HEK293 (cell line): Measurements from ENCODE around the gene ERBB4.

Source experiments
- CTCF ChIP-seq: fragments of 450-650 bp; formaldehyde crosslinking; IDR thresholded peaks from 2 replicates; pipeline ENCODE4 v1.5.1; 2016; ENCODE audit warnings: missing biosample characterization, missing genetic modification characterization
- GLI4 ChIP-seq: fragments of 450-650 bp; formaldehyde crosslinking; IDR thresholded peaks from 2 replicates; pipeline ENCODE4 v1.5.1; 2016; ENCODE audit warnings: missing biosample characterization, missing genetic modification characterization
- KLF1 ChIP-seq: fragments of 450-650 bp; formaldehyde crosslinking; IDR thresholded peaks from 2 replicates; pipeline ENCODE4 v1.5.1; 2016; ENCODE audit warnings: missing biosample characterization, missing genetic modification characterization
- PBX3 ChIP-seq: sonication (generic); formaldehyde crosslinking; IDR thresholded peaks from 2 replicates; pipeline ENCODE4 v1.8.1; 2022; ENCODE audit warnings: mild to moderate bottlenecking, moderate library complexity, missing genetic modification reagents
- ZNF174 ChIP-seq: fragments of 450-650 bp; formaldehyde crosslinking; IDR thresholded peaks from 2 replicates; pipeline ENCODE4 v1.5.0; 2017; ENCODE audit warnings: missing biosample characterization, mild to moderate bottlenecking, missing genetic modification characterization
- ZNF266 ChIP-seq: fragments of 450-650 bp; formaldehyde crosslinking; IDR thresholded peaks from 2 replicates; pipeline ENCODE4 v1.5.1; 2016; ENCODE audit warnings: missing biosample characterization, missing genetic modification characterization, low read depth
- ZNF350 ChIP-seq: fragments of 450-650 bp; formaldehyde crosslinking; IDR thresholded peaks from 2 replicates; pipeline ENCODE4 v1.5.0; 2017; ENCODE audit warnings: missing biosample characterization, mild to moderate bottlenecking, missing genetic modification characterization
- ZNF747 ChIP-seq: fragments of 450-650 bp; formaldehyde crosslinking; IDR thresholded peaks from 2 replicates; pipeline ENCODE4 v1.5.1; 2016; ENCODE audit warnings: missing biosample characterization, missing genetic modification characterization
- TF ChIP-seq, protein P1 (sequence below): fragments of 450-650 bp; formaldehyde crosslinking; IDR thresholded peaks from 2 replicates; pipeline ENCODE4 v1.5.1; 2016; ENCODE audit warnings: missing biosample characterization, missing genetic modification characterization

GRCh38 chr2:211798868-211799267 lies 739.7 kb downstream of the ERBB4 start:
- no peak for TF ChIP-seq CTCF (tag by site-specific recombination)
- TF ChIP-seq, protein P1, sequence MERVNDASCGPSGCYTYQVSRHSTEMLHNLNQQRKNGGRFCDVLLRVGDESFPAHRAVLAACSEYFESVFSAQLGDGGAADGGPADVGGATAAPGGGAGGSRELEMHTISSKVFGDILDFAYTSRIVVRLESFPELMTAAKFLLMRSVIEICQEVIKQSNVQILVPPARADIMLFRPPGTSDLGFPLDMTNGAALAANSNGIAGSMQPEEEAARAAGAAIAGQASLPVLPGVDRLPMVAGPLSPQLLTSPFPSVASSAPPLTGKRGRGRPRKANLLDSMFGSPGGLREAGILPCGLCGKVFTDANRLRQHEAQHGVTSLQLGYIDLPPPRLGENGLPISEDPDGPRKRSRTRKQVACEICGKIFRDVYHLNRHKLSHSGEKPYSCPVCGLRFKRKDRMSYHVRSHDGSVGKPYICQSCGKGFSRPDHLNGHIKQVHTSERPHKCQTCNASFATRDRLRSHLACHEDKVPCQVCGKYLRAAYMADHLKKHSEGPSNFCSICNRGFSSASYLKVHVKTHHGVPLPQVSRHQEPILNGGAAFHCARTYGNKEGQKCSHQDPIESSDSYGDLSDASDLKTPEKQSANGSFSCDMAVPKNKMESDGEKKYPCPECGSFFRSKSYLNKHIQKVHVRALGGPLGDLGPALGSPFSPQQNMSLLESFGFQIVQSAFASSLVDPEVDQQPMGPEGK (tag by site-specific recombination): no peak
- no peak for TF ChIP-seq PBX3 (CRISPR knock-in tag)
- no peak for TF ChIP-seq ZNF174 (tag by site-specific recombination)
- no peak for TF ChIP-seq ZNF747
- TF ChIP-seq GLI4: no peak
- TF ChIP-seq ZNF350: no peak
- TF ChIP-seq KLF1 (tag by site-specific recombination): no peak
- TF ChIP-seq ZNF266: no peak
